Head of caudate nucleus (tissue), 42 donors: ENCODE results near the gene PLA2G6.

ENCODE experiments used
- DNase-seq, 42 donors: peaks; one replicate each; pipeline versions ENCODE4 v3.0.0 to v3.0.0-alpha.2; 2020 to 2021; ENCODE audit warnings: mixed read lengths in 7 of 42
- intact Hi-C: fragments of 100-400 bp; cut with DNase I; formaldehyde crosslinking; loops from one replicate; pipeline ENCODE4 v1.15.0; 2022

Gene PLA2G6

GRCh38 chr22:38072322-38073149, 109.1 kb downstream of the PLA2G6 start:
- intact Hi-C loops = loop anchor here (10.0 kb wide), 1 partner anchor 502 kb away; the partner anchor contains the start of gene DMC1
- DNase-seq = peak in 1 of 42 donors; percentile 27

- no peak for DNase-seq
- intact Hi-C loops = loop anchor here (10.0 kb wide), 1 partner anchor 503 kb away; the partner anchor contains the start of gene DMC1
Measured at GRCh38 chr22:38071421-38072321, 110.0 kb downstream of the PLA2G6 start.

- no peak for DNase-seq
- intact Hi-C loops = loop anchor here (10.0 kb wide), 1 partner anchor 504 kb away; the partner anchor contains the start of gene DMC1
Measured at GRCh38 chr22:38070250-38070921, 111.2 kb downstream of the PLA2G6 start.

- intact Hi-C loops = loop anchor here (10.0 kb wide), 1 partner anchor 505 kb away; the partner anchor contains the start of gene DMC1
- peak; percentile 71 to 93 (median 84) for DNase-seq
Measured at GRCh38 chr22:38069372-38070249, 112.0 kb downstream of the PLA2G6 start.

- no peak for DNase-seq
- intact Hi-C loops = no loop called here
Measured at GRCh38 chr22:38068641-38069371, 112.8 kb downstream of the PLA2G6 start.

GRCh38 chr22:38067761-38068360, 113.8 kb downstream of the PLA2G6 start:
- intact Hi-C loops = no loop called here
- DNase-seq = no peak

GRCh38 chr22:38067028-38067415, 114.6 kb downstream of the PLA2G6 start:
- no peak for DNase-seq
- intact Hi-C loops = no loop called here

- DNase-seq = no peak
- intact Hi-C loops = no loop called here
Measured at GRCh38 chr22:38066381-38067027, 115.1 kb downstream of the PLA2G6 start.

- intact Hi-C loops = no loop called here
- no peak for DNase-seq
Measured at GRCh38 chr22:38065539-38065938, 116.1 kb downstream of the PLA2G6 start.

GRCh38 chr22:38062791-38063190, 118.8 kb downstream of the PLA2G6 start:
- intact Hi-C loops = no loop called here
- DNase-seq = peak in 31 of 42 donors; percentile 45 to 87 (median 73)
